NCI-H748 treated with DMSO at 0.1 percent for 48 hours (cell line): ENCODE measurements around the gene LRMDA.
"Not testable (repeated sequence)": the region's sequence is repeated elsewhere in the genome, so short reads cannot be mapped to it uniquely, and the experiment has no call there.

Source experiments
- DNase-seq: peaks from one replicate; lab custom pipeline; 2025; lab: John Stamatoyannopoulos, UW

The LRMDA gene

GRCh38 chr10:75589895-75590654 is 158.7 kb downstream of the LRMDA start:
- no peak for DNase-seq

- no peak for DNase-seq
These were observed 160.8 kb downstream of the LRMDA start for GRCh38 chr10:75592151-75592787.

GRCh38 chr10:75592791-75593643 is 161.6 kb downstream of the LRMDA start:
- no peak for DNase-seq

- DNase-seq: no peak
These were observed 162.5 kb downstream of the LRMDA start for GRCh38 chr10:75593692-75594556.

GRCh38 chr10:75596930-75597620 is 165.7 kb downstream of the LRMDA start:
- peak; percentile 40 for DNase-seq

GRCh38 chr10:75597773-75598440 is 166.5 kb downstream of the LRMDA start:
- DNase-seq: peak; percentile 41

GRCh38 chr10:75598998-75599397 is 167.6 kb downstream of the LRMDA start:
- no peak for DNase-seq

- peak; percentile 45 for DNase-seq
These were observed 168.6 kb downstream of the LRMDA start for GRCh38 chr10:75599875-75600648.

GRCh38 chr10:75600833-75601232 is 169.4 kb downstream of the LRMDA start:
- DNase-seq: peak; percentile 58

- no peak for DNase-seq
These were observed 170.9 kb downstream of the LRMDA start for GRCh38 chr10:75602341-75602740.

- no peak for DNase-seq
These were observed 173.7 kb downstream of the LRMDA start for GRCh38 chr10:75605096-75605495.

GRCh38 chr10:75605795-75606194 is 174.4 kb downstream of the LRMDA start:
- not testable (repeated sequence) for DNase-seq

- no peak for DNase-seq
These were observed 174.9 kb downstream of the LRMDA start for GRCh38 chr10:75606203-75606779.

- no peak for DNase-seq
These were observed 176.2 kb downstream of the LRMDA start for GRCh38 chr10:75607576-75607975.

- no peak for DNase-seq
These were observed 178.8 kb downstream of the LRMDA start for GRCh38 chr10:75610183-75610582.

- DNase-seq: no peak
These were observed 180.0 kb downstream of the LRMDA start for GRCh38 chr10:75611172-75611992.

GRCh38 chr10:75611993-75612372 is 180.6 kb downstream of the LRMDA start:
- no peak for DNase-seq

GRCh38 chr10:75612904-75613684 is 181.7 kb downstream of the LRMDA start:
- no peak for DNase-seq
